ENCODE results near the gene GRAP2. TPM values are rescaled to one million over a fixed set of nuclear protein-coding genes. Genes with fewer than 3 reads are reported as not detected.
"Not testable (repeated sequence)": the region's sequence is repeated elsewhere in the genome, so short reads cannot be mapped to it uniquely, and the experiment has no call there.

GRAP2 gene
- total RNA-seq, 1 donor = 1.1 TPM

DNA sequence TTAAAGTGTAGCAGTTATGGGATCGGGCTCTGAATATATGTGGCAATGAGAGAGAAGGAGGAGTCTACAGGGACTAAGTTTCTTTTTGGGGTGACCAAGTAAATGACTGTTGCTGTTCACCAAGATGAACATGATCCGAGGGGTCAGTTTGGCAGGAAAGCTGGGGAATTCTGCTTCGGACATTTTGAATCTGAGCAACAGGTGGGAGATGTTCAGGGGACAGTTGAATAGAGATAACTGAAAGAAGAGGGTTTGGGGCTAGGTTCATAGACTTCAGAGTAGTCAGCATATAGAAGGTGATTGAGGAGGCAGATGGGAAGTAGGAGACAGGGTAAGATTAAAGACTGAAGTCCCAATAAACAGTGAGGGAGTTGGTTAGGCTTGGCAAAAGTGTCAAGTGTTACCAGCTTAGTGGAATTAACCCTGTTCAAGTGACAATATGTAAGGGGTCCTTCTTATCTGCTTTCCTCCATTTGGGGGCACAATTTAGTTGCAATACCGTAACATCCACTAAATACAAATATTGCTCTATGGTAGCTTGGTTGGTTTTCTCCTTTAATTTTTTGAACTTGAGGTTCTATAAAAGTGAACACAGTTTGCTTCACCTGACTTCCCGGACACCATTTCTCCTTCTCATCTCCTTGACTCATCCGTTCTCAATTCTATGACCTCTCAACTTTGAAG, 4.4 kb upstream of the GRAP2 start:
- no peak for DNase-seq (ENCODE audit: low read depth in 2 of 3, low spot score in 2 of 3)

GRCh38 chr22:39897841-39898240, 3.0 kb upstream of the GRAP2 start:
- no peak for DNase-seq (ENCODE audit: low read depth in 2 of 3, low spot score in 2 of 3)

DNA sequence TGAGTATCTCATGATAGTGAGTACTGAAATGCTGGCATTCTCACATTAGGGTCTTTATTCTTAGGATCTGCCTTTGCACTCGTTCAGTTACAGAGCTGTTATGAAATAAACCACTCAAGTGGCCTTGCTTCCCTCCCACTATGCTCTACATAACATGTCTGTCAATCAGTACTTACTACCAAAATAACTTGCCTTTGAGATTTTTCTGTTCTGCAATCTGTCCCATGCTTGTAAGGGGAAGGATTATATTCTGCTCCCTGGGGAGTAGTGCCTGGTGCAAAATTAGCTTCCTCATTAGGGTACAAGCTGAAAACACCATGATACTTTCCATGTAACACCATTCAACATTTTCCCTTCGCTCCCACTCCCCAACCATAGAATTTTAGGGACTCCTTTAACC, 1.9 kb upstream of the GRAP2 start:
- DNase-seq (ENCODE audit: low read depth in 2 of 3, low spot score in 2 of 3) = peak in 1 of 3 donors; percentile 12

DNA sequence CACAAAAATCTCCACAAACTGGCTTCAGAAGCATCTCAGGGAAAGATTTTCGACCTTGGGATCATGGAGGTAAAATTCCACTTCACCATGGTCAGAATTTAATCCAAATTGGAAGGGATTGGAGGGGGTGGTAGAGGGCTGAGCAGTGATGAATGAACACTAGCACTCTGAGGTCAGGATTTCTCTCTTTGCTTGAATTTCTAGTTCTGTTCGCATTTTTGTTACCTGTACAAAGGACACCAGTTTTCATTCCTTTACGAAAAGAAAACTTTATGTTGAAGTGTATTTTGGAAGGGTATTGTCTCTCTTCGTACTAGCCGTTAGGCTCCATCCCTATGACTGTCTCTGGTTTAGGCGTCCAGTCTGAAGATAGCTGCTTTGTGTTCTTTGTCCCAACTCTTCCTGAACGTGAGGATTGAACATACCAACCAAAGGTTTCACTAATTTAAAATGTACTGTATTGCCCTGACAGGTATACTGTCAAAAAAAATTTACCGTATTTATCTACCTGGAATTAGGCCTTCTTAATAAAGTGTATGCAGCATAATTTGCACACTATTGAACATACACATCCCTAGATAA, 772 bp downstream of the GRAP2 start:
- no peak for DNase-seq (ENCODE audit: low read depth in 2 of 3, low spot score in 2 of 3)

- DNase-seq (ENCODE audit: low read depth in 2 of 3, low spot score in 2 of 3) = not testable (repeated sequence)
Measured at GRCh38 chr22:39904024-39904423, 3.1 kb downstream of the GRAP2 start.

DNA sequence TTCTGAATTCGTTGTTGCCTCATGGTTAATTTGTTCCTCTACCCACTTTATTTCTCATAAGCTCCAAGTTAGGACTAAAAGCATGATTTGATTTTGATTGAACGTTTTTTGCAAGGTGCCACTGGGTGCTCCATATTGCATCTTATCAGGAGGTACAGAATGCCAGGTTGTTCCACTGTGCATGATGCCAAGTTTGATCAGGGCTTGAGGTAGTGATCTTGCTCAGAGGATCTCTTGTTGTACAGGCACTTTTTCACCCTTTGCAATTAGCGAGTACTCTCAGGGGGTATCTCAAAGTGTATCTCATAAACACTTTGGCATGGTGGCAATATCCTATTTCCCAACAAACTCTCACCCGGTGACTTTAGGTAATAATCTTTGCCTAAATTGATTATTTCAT, 4.0 kb downstream of the GRAP2 start:
- DNase-seq (ENCODE audit: low read depth in 2 of 3, low spot score in 2 of 3) = no peak

DNA sequence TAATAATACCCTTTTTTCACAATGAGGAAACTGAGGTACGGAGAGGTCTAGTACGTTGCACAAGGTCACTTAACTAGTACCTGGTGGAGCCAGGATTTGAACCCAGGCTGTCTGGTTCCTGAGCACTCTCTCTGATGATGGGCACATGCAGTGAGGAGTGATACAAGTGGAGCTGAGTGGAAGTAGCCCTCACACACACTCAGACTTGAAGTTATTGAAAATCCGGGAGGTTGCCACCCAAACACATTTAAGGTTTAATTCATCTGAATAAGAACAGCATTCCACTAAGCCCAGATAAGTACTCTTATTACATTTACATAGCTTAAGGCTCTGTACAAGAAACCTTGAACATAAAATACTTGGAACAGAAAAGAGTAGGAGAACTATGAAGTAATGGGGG, 4.8 kb downstream of the GRAP2 start:
- DNase-seq (ENCODE audit: low read depth in 2 of 3, low spot score in 2 of 3) = no peak

GRCh38 chr22:39906207-39906606, 5.3 kb downstream of the GRAP2 start:
- no peak for DNase-seq (ENCODE audit: low read depth in 2 of 3, low spot score in 2 of 3)

- no peak for DNase-seq (ENCODE audit: low read depth in 2 of 3, low spot score in 2 of 3)
Measured at GRCh38 chr22:39907047-39907446, 6.2 kb downstream of the GRAP2 start.

DNA sequence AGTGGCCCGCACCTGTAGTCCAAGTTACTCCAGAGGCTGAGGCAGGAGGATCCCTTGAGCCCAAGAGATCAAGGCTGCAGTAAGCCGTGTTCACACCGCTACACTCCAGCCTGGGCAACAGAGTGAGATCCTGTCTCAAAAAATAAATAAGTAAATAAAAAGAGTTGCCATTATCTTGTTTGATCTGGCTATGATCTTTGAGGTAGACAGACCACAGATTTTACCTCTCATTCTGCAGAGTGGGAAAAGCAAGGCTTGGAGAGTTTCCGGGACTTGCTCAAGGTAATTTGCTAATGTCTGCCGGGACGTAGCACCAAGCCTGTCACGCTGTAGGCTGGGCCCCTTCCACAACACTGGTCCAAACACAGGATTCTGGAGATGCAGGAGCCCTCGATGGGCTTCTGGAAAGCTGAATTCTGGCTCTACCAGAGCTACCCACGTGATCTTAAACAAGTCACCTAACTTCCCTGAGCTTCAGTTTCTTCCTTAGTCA, 6.8 kb downstream of the GRAP2 start:
- no peak for DNase-seq (ENCODE audit: low read depth in 2 of 3, low spot score in 2 of 3)

DNA sequence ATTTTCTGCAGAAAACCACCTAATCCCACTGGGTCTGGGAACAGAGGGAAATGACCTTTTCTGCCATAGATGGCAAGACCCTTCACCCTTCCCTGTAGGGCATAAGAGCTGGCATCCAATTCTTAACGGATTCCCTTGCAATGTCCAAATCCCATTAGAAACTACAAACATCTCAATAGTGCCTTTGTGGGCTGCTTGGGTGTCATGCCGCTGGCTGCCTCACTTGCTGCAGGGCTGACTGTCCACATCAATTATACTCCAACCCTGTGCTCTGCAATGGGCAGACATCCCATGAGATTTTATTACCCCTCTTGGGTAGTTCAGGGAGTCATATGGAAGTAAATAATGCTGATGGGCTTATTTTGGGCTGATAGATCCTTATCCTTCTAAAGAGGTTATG, 7.3 kb downstream of the GRAP2 start:
- DNase-seq (ENCODE audit: low read depth in 2 of 3, low spot score in 2 of 3) = no peak

GRCh38 chr22:39908737-39909136, 7.9 kb downstream of the GRAP2 start:
- DNase-seq (ENCODE audit: low read depth in 2 of 3, low spot score in 2 of 3) = no peak

DNA sequence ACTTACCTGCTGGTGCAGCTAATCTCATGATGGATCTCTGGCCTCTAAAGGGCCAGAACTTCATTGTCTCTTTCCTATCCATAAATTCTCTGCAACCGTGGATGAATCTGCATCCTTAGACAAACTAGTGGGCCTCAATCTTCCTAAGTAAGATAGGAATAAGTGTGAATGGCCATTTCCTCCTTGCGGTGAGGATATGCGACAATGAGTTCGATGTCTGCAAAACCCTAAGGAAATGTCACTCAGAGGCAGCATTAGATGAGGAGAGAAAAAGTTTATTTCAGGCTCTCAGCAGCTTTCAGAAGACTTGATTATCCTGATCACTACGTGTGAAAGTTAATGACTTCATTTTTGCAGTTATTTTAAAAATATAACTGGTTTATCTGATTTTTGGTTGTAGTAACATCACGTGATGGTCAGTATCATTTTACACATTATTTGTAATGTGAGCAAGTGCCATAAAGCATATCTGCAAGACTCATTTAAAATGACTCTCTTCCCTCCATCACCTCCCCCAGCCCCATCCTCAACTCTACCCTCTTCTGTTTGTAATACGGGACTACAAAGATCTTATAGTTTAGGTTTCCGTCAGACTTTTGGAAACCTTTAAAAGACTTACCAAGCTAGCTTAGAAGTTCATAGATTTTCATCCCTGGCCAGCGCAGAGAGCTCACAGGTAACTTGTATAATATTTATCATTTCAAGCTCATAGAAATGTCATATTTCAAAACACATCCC, 10.2 kb downstream of the GRAP2 start:
- DNase-seq (ENCODE audit: low read depth in 2 of 3, low spot score in 2 of 3) = no peak

GRCh38 chr22:39913321-39913720, 12.4 kb downstream of the GRAP2 start:
- no peak for DNase-seq (ENCODE audit: low read depth in 2 of 3, low spot score in 2 of 3)

- no peak for DNase-seq (ENCODE audit: low read depth in 2 of 3, low spot score in 2 of 3)
Measured at GRCh38 chr22:39913886-39914285, 13.0 kb downstream of the GRAP2 start.

DNA sequence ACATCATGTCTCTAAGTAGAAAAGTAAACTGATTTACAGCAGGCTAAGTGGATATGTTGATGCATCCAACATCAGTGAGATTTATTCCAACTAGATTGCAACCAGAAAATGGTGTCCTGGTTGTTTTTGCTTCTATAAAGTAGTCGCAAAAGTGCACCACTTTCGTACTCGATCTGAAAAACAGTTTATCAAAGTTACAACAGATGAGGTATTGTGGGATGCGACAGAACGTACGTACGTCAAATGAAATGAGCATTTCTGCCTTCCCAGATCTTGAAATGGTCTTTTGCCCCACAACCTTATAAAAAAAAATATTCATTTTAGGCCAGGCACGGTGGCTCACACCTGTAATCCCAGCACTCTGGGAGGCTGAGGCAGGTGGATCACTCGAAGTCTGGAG, 13.7 kb downstream of the GRAP2 start:
- DNase-seq (ENCODE audit: low read depth in 2 of 3, low spot score in 2 of 3) = no peak

GRCh38 chr22:39915295-39915726, 14.4 kb downstream of the GRAP2 start:
- DNase-seq (ENCODE audit: low read depth in 2 of 3, low spot score in 2 of 3) = no peak

- no peak for DNase-seq (ENCODE audit: low read depth in 2 of 3, low spot score in 2 of 3)
Measured at GRCh38 chr22:39916496-39916895, 15.6 kb downstream of the GRAP2 start.

DNA sequence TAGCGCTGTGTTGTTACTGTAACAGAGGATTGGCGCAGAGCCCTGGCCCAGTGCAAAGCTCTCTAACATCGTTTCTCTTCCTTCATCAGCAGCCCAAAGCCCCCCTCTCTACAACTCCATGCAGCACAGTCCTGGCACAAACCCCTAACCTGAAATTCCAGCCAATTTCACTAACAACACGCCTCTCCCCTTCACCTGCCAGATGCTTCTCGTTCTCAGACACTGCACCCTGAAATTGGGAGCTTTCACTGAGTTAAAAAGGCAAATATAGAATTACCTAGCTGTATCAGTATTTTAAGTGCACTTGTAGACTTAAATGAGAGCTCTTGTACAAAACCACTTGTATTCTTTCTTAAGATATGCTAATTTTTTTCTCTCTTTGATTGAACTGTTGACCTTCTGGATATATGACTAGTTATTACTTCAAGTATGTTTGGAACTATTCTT, 16.3 kb downstream of the GRAP2 start:
- DNase-seq (ENCODE audit: low read depth in 2 of 3, low spot score in 2 of 3) = no peak

GRCh38 chr22:39917776-39918495, 17.1 kb downstream of the GRAP2 start:
- DNase-seq (ENCODE audit: low read depth in 2 of 3, low spot score in 2 of 3) = no peak

- peak in 1 of 3 donors; percentile 24 for DNase-seq (ENCODE audit: low read depth in 2 of 3, low spot score in 2 of 3)
Measured at GRCh38 chr22:39920134-39920743, 19.4 kb downstream of the GRAP2 start.

Measured in hematopoietic multipotent progenitor cell (in vitro differentiated cells).